ENCODE results near the gene SLC25A44.

The SLC25A44 gene

GRCh38 chr1:156160743-156161171, 33.1 kb upstream of the SLC25A44 start:
- H3K4me1 ChIP-seq (ENCODE audit: low read depth, poor library complexity, severe bottlenecking) = no peaks in the 10 kb centered on the region
- no peak overlapping the region for H3K4me2 ChIP-seq
- no peaks in the 10 kb centered on the region for H3K36me3 ChIP-seq (ENCODE audit: insufficient read depth)
- H2AFZ ChIP-seq (ENCODE audit: low read depth) = no peak overlapping the region
- H3K27ac ChIP-seq = no peak overlapping the region
- H3K79me2 ChIP-seq (ENCODE audit: insufficient read depth, low read depth) = no peaks in the 10 kb centered on the region
- H3K27me3 ChIP-seq (ENCODE audit: insufficient read depth, low read depth) = no peaks in the 10 kb centered on the region
- no peak overlapping the region for H3K9ac ChIP-seq
- H3K4me3 ChIP-seq (IDR thresholded peaks at IDR 0.05; ENCODE audit: insufficient read depth, low read depth, low read length) = no peak overlapping the region
- no peaks in the 10 kb centered on the region for H4K20me1 ChIP-seq (ENCODE audit: insufficient read depth)
- TF ChIP-seq CTCF (conservative IDR thresholded peaks at IDR 0.05; ENCODE audit: low read depth, low read length) = no peak

GRCh38 chr1:156162430-156163037, 31.4 kb upstream of the SLC25A44 start:
- H4K20me1 ChIP-seq (ENCODE audit: insufficient read depth) = no peaks in the 10 kb centered on the region
- H3K4me3 ChIP-seq (IDR thresholded peaks at IDR 0.05; ENCODE audit: insufficient read depth, low read depth, low read length) = no peak overlapping the region
- no peak overlapping the region for H3K9ac ChIP-seq
- no peak overlapping the region for H2AFZ ChIP-seq (ENCODE audit: low read depth)
- no peak for TF ChIP-seq CTCF (conservative IDR thresholded peaks at IDR 0.05; ENCODE audit: low read depth, low read length)
- no peaks in the 10 kb centered on the region for H3K27me3 ChIP-seq (ENCODE audit: insufficient read depth, low read depth)
- H3K79me2 ChIP-seq (ENCODE audit: insufficient read depth, low read depth) = no peaks in the 10 kb centered on the region
- no peak overlapping the region for H3K4me2 ChIP-seq
- H3K27ac ChIP-seq = no peak overlapping the region
- H3K36me3 ChIP-seq (ENCODE audit: insufficient read depth) = no peaks in the 10 kb centered on the region
- no peaks in the 10 kb centered on the region for H3K4me1 ChIP-seq (ENCODE audit: low read depth, poor library complexity, severe bottlenecking)

GRCh38 chr1:156163712-156164111, 30.2 kb upstream of the SLC25A44 start:
- Histone ChIP-seq H3K9ac (no peak overlapping the region), H3K4me1 (ENCODE audit: low read depth, poor library complexity, severe bottlenecking) (no peaks in the 10 kb centered on the region), H2AFZ (ENCODE audit: low read depth) (no peak overlapping the region), H4K20me1 (ENCODE audit: insufficient read depth) (no peaks in the 10 kb centered on the region), H3K27ac (no peak overlapping the region), H3K27me3 (ENCODE audit: insufficient read depth, low read depth) (no peaks in the 10 kb centered on the region), H3K4me3 (IDR thresholded peaks at IDR 0.05; ENCODE audit: insufficient read depth, low read depth, low read length) (no peak overlapping the region), H3K4me2 (no peak overlapping the region), H3K79me2 (ENCODE audit: insufficient read depth, low read depth) (no peaks in the 10 kb centered on the region), H3K36me3 (ENCODE audit: insufficient read depth) (no peaks in the 10 kb centered on the region)
- TF ChIP-seq CTCF (conservative IDR thresholded peaks at IDR 0.05; ENCODE audit: low read depth, low read length) = no peak

GRCh38 chr1:156164125-156164831, 29.6 kb upstream of the SLC25A44 start:
- no peaks in the 10 kb centered on the region for H3K4me1 ChIP-seq (ENCODE audit: low read depth, poor library complexity, severe bottlenecking)
- H2AFZ ChIP-seq (ENCODE audit: low read depth) = no peak overlapping the region
- H3K79me2 ChIP-seq (ENCODE audit: insufficient read depth, low read depth) = no peaks in the 10 kb centered on the region
- H3K27ac ChIP-seq = no peak overlapping the region
- no peaks in the 10 kb centered on the region for H3K27me3 ChIP-seq (ENCODE audit: insufficient read depth, low read depth)
- H3K9ac ChIP-seq = no peak overlapping the region
- no peak overlapping the region for H3K4me2 ChIP-seq
- H4K20me1 ChIP-seq (ENCODE audit: insufficient read depth) = no peaks in the 10 kb centered on the region
- no peak for TF ChIP-seq CTCF (conservative IDR thresholded peaks at IDR 0.05; ENCODE audit: low read depth, low read length)
- H3K36me3 ChIP-seq (ENCODE audit: insufficient read depth) = no peaks in the 10 kb centered on the region
- H3K4me3 ChIP-seq (IDR thresholded peaks at IDR 0.05; ENCODE audit: insufficient read depth, low read depth, low read length) = no peak overlapping the region

Data from KMS-11 (cell line).